VCaP (cell line): ENCODE data around the gene RAB13.

ENCODE experiments used
- H3K27ac ChIP-seq: fragments of 450-650 bp; 2 replicates; pipeline ENCODE4 v1.5.1; 2017
- CTCF ChIP-seq: fragments of 450-650 bp; conservative IDR thresholded peaks from 2 replicates; pipeline ENCODE4 v1.5.1; 2017; ENCODE audit warnings: mild to moderate bottlenecking, moderate library complexity

The RAB13 gene

GRCh38 chr1:153946622-153947241, 39.4 kb downstream of the RAB13 start, which contains the start of gene DENND4B:
Gene DENND4B (minus strand): TSS chr1:153946718. CDS start chr1:153944374, 2,344 bp downstream.
- peak within 1 kb of the TSS; percentile 95 for H3K27ac ChIP-seq
- TF ChIP-seq CTCF, result peak; percentile 99

- TF ChIP-seq CTCF, result no peak
- H3K27ac ChIP-seq, result peak overlapping the region; percentile 95
Measured at GRCh38 chr1:153945795-153946621, 40.1 kb downstream of the RAB13 start.

DNA sequence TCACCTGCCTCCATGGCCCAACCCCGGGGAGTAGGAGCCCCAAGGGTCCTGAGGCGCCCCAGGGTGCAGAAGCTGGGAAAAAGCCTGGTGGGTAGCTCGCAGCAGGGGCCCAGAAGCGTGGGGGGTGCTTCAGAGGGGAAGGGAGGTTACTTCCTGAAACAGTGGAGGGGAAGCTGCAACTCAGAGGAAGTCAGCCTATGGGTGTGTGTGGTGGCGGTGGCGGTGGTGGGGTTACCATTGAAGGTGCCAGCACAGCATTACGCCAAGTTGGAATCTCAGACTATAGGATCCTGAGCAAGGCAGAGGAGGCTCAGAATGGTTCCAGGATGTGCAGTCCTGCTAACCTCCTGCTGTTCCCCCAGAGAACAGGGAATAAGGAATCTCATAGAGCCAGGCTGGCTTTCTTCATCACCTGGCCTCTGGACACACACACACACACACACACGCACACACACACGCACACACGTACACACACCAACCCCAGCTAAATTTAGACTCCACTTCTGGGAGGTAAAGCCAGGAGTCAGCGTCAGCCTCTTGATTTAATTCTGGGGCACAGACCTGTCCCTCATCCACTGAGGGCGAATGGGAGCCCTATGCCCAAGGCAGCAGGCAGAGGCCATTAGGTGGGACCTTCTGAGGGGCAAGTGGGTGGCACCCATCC, 40.9 kb downstream of the RAB13 start:
- TF ChIP-seq CTCF, result no peak
- peak overlapping the region; percentile 95 for H3K27ac ChIP-seq

GRCh38 chr1:153944827-153945117, 41.4 kb downstream of the RAB13 start:
- TF ChIP-seq CTCF, result no peak
- peak overlapping the region; percentile 95 for H3K27ac ChIP-seq

GRCh38 chr1:153944005-153944826, 41.9 kb downstream of the RAB13 start:
- no peak for TF ChIP-seq CTCF
- peak overlapping the region; percentile 95 for H3K27ac ChIP-seq

DNA sequence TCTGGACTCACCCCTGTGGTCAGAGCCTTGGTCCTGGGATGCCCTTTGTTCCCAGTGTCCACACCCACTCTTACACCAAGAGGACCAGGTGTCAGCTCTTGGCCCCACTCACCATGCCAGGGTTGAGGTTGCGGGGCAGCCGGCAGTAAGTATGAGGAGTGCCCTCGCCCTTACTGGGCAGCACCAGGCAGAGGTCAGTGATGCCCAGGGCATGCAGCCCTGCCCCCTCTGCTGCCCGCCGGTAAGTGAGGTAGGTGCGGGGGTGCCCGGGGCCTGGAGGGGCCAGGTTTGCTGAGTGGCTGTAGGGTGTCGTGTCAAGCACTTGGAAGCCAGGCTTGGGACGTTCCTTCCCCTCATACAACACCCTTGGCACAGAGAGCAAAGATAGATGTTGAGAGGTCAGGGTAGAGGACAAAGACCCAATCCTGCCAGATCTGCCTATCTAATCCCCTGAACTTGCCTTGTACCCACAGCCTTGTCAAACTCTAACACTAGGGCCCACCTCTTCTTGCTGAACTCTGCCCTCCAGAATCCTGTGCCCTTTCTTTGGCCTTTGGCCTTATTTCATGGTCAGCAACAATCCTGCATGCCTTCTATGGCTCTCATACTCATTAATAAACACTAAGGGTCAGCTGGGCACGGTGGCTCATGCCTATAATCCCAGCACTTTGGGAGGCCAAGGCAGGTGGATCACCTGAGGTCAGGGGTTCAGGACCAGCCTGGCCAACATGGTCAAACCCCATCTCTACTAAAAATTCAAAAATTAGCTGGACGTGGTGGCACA, 43.2 kb downstream of the RAB13 start:
- no peak overlapping the region for H3K27ac ChIP-seq
- no peak for TF ChIP-seq CTCF
